Panc1 (cell line): ENCODE results near the gene RAB14. TPM values are rescaled to one million over a fixed set of nuclear protein-coding genes. Genes with fewer than 3 reads are reported as not detected.

ENCODE experiments used
- ATAC-seq: fragments of 200-7000 bp; cut with Tn5 transposase; 2 replicates; pipeline ENCODE4 v1.9.1; 2020; ENCODE audit warnings: mild to moderate bottlenecking, moderate library complexity
- BruUV-seq: library from RNA; stranded (reverse); fragments of 400-500 nt; replicated peaks from 2 replicates; lab custom pipeline; 2021; lab: Mats Ljungman, UMichigan
- CTCF ChIA-PET: fragments of 300-600 bp; sonication (Branson Sonifier 250); formaldehyde crosslinking; loops from one replicate; lab custom pipeline; 2022; ENCODE audit warnings: antibody characterized with exemption; lab: Charles Lee
- POLR2A ChIA-PET: fragments of 300-600 bp; sonication (Branson Sonifier 250); formaldehyde crosslinking; loops from one replicate; lab custom pipeline; 2022; ENCODE audit warnings: antibody characterized with exemption; lab: Charles Lee
- DNase-seq: peaks from one replicate; pipeline ENCODE4 v3.0.0-alpha.2; 2010; ENCODE audit warnings: low read depth, low spot score
- H3K27ac ChIP-seq: 2 replicates; pipeline ENCODE4 v1.5.1; 2011; ENCODE audit warnings: mild to moderate bottlenecking, low read length, inconsistent platforms
- H3K27me3 ChIP-seq: fragments of 200-500 bp; sonication (Bioruptor generic); 2 replicates; pipeline ENCODE4 v1.6.0; 2014; ENCODE audit warnings: low read length, inconsistent platforms; ENCODE audit not compliant: control insufficient read depth, insufficient read depth
- H3K36me3 ChIP-seq: fragments of 200-500 bp; sonication (Bioruptor generic); 2 replicates; pipeline ENCODE4 v1.5.1; 2014; ENCODE audit warnings: inconsistent platforms, mild to moderate bottlenecking, low read length, moderate library complexity; ENCODE audit not compliant: control insufficient read depth, insufficient read depth
- H3K4me1 ChIP-seq: 2 replicates; pipeline ENCODE4 v1.5.1; 2011; ENCODE audit warnings: inconsistent platforms, mild to moderate bottlenecking, low read length, moderate library complexity; ENCODE audit not compliant: control insufficient read depth, insufficient read depth
- H3K4me3 ChIP-seq, 2 experiments: 2 replicates each; pipeline ENCODE4 v1.5.1; 2011 to 2012; ENCODE audit warnings: low read depth in 2 of 2, low read length in 2 of 2, mild to moderate bottlenecking in 2 of 2, inconsistent platforms in 1 of 2, moderate library complexity in 1 of 2
- H3K9me3 ChIP-seq: fragments of 200-500 bp; sonication (Bioruptor generic); 2 replicates; pipeline ENCODE4 v1.5.1; 2014; ENCODE audit warnings: low read depth, mild to moderate bottlenecking, inconsistent platforms, low read length, moderate library complexity; ENCODE audit not compliant: control insufficient read depth, insufficient read depth
- POLR2AphosphoS5 ChIP-seq: IDR thresholded peaks from 2 replicates; pipeline ENCODE4 v1.6.1; 2012; ENCODE audit warnings: mild to moderate bottlenecking, low read depth, low read length, moderate library complexity
- SIN3A ChIP-seq: IDR thresholded peaks from 2 replicates; pipeline ENCODE4 v1.6.1; 2012; ENCODE audit warnings: low read depth, mild to moderate bottlenecking, low read length, moderate library complexity, borderline replicate concordance; ENCODE audit not compliant: insufficient read depth
- TCF7L2 ChIP-seq: IDR thresholded peaks from 2 replicates; pipeline ENCODE4 v1.6.1; 2011; ENCODE audit warnings: mild to moderate bottlenecking, low read depth, low read length, inconsistent platforms
- in situ Hi-C: cut with HindIII; loops from 2 replicates; pipeline ENCODE4 v1.10.0; 2016; ENCODE audit warnings: low sequenced_read_pairs, low pct_unique_long_range_greater_than_20kb
- intact Hi-C: fragments of 100-400 bp; cut with micrococcal nuclease; formaldehyde crosslinking; loops from one replicate; pipeline ENCODE4 v1.10.0; 2022; ENCODE audit not compliant: unreplicated experiment
- total RNA-seq: library from RNA; stranded (reverse); gene quantifications from one replicate; pipeline ENCODE4 v1.2.1, GENCODE V29; 2021; ENCODE audit not compliant: unreplicated experiment
- TF ChIP-seq, protein P1 (sequence below), 2 experiments: IDR thresholded peaks; 2 replicates each; pipeline ENCODE4 v1.6.1; 2011 to 2012; ENCODE audit warnings: low read depth in 2 of 2, control low read depth in 1 of 2, low read length in 1 of 2, mild to moderate bottlenecking in 1 of 2, moderate library complexity in 1 of 2; ENCODE audit not compliant: insufficient read depth in 1 of 2
- TF ChIP-seq, protein P2 (sequence below): fragments of 450-650 bp; IDR thresholded peaks from 2 replicates; pipeline ENCODE4 v1.5.1; 2017; ENCODE audit warnings: mild to moderate bottlenecking

The RAB14 gene
- total RNA-seq, 1 experiment from 2014 or later: 42.7 TPM

- TF ChIP-seq, protein P1, sequence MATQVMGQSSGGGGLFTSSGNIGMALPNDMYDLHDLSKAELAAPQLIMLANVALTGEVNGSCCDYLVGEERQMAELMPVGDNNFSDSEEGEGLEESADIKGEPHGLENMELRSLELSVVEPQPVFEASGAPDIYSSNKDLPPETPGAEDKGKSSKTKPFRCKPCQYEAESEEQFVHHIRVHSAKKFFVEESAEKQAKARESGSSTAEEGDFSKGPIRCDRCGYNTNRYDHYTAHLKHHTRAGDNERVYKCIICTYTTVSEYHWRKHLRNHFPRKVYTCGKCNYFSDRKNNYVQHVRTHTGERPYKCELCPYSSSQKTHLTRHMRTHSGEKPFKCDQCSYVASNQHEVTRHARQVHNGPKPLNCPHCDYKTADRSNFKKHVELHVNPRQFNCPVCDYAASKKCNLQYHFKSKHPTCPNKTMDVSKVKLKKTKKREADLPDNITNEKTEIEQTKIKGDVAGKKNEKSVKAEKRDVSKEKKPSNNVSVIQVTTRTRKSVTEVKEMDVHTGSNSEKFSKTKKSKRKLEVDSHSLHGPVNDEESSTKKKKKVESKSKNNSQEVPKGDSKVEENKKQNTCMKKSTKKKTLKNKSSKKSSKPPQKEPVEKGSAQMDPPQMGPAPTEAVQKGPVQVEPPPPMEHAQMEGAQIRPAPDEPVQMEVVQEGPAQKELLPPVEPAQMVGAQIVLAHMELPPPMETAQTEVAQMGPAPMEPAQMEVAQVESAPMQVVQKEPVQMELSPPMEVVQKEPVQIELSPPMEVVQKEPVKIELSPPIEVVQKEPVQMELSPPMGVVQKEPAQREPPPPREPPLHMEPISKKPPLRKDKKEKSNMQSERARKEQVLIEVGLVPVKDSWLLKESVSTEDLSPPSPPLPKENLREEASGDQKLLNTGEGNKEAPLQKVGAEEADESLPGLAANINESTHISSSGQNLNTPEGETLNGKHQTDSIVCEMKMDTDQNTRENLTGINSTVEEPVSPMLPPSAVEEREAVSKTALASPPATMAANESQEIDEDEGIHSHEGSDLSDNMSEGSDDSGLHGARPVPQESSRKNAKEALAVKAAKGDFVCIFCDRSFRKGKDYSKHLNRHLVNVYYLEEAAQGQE (IDR thresholded peaks at IDR 0.05; ENCODE audit: insufficient read depth in 1 of 2, low read depth in 2 of 2, low read length in 1 of 2): no peak
- TF ChIP-seq, protein P2, sequence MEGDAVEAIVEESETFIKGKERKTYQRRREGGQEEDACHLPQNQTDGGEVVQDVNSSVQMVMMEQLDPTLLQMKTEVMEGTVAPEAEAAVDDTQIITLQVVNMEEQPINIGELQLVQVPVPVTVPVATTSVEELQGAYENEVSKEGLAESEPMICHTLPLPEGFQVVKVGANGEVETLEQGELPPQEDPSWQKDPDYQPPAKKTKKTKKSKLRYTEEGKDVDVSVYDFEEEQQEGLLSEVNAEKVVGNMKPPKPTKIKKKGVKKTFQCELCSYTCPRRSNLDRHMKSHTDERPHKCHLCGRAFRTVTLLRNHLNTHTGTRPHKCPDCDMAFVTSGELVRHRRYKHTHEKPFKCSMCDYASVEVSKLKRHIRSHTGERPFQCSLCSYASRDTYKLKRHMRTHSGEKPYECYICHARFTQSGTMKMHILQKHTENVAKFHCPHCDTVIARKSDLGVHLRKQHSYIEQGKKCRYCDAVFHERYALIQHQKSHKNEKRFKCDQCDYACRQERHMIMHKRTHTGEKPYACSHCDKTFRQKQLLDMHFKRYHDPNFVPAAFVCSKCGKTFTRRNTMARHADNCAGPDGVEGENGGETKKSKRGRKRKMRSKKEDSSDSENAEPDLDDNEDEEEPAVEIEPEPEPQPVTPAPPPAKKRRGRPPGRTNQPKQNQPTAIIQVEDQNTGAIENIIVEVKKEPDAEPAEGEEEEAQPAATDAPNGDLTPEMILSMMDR: no peak
- no peak for TF ChIP-seq POLR2AphosphoS5
- no peak for TF ChIP-seq SIN3A
- TF ChIP-seq TCF7L2: no peak
- H3K4me3 ChIP-seq: no peak overlapping the region
- ChIA-PET POLR2A (no interaction called here), CTCF (no interaction called here)
- H3K9me3 ChIP-seq: no peaks in the 10 kb centered on the region
- intact Hi-C loops (no loop called here), in situ Hi-C loops (no loop called here)
- H3K27me3 ChIP-seq: no peaks in the 10 kb centered on the region
- H3K27ac ChIP-seq: no peak overlapping the region
- no peaks in the 10 kb centered on the region for H3K36me3 ChIP-seq
- no peaks in the 10 kb centered on the region for H3K4me1 ChIP-seq
- DNase-seq: no peak
- no TSS peak for BruUV-seq
- no peak for ATAC-seq
These were observed 38.2 kb upstream of the RAB14 start for GRCh38 chr9:121239851-121240250.

DNA sequence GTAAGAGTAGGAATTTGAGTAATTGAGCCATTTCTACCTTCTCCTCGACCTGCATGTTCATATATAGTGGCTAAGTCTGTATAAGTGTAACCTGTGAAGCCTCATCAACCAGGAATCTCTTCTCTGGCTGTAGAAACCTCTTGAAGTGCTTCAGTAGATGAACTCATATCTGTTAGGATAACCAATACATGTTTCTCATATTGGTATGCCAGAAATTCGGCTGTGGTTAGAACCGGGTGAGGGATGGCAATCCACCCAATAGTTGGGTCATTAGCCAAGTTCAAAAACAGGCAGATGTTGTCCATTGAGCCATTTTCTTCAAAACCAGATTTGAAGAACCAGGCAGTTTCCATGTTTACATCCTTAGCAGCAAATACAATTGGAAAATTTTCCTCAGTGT is 37.4 kb upstream of the RAB14 start:
- Histone ChIP-seq H3K4me3 (no peak overlapping the region), H3K36me3 (no peaks in the 10 kb centered on the region), H3K27ac (no peak overlapping the region), H3K9me3 (no peaks in the 10 kb centered on the region), H3K27me3 (no peaks in the 10 kb centered on the region), H3K4me1 (no peaks in the 10 kb centered on the region)
- CTCF ChIA-PET: no interaction called here
- TF ChIP-seq POLR2AphosphoS5: no peak
- TF ChIP-seq SIN3A: no peak
- TF ChIP-seq, protein P1 (IDR thresholded peaks at IDR 0.05; ENCODE audit: insufficient read depth in 1 of 2, low read depth in 2 of 2, low read length in 1 of 2): no peak
- TF ChIP-seq, protein P2: no peak
- no peak for TF ChIP-seq TCF7L2
- BruUV-seq: no TSS peak
- ATAC-seq: no peak
- intact Hi-C loops (no loop called here), in situ Hi-C loops (no loop called here)
- DNase-seq: no peak
- POLR2A ChIA-PET: no interaction called here
